ENCODE results near the gene MAML3.

DNA sequence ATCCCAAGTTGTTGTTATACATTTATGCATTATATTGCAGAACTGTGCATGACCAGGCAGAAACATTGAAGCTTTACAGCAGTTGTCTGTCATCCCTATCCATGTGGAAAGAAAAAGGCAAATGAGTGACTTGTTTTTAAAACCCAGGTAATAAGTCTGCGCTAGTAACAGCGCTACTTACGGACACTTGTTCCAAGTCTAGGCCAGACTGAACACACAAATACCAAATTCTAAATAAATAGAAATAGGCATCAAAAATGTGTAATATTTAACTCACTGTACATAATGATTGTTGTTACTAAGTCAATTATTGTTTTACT is 548 bp upstream of the MAML3 start:
- TF ChIP-seq TAF1 (IDR thresholded peaks at IDR 0.05; ENCODE audit: low read depth, low read length) (no peak), POU2F2 (IDR thresholded peaks at IDR 0.05; ENCODE audit: low read depth, low read length) (no peak), POLR2A (IDR thresholded peaks at IDR 0.05; ENCODE audit: low read depth, low read length) (no peak), POLR2AphosphoS5 (IDR thresholded peaks at IDR 0.05; ENCODE audit: low read depth, low read length) (no peak), SPI1 (IDR thresholded peaks at IDR 0.05; ENCODE audit: low read depth, low read length) (no peak), PAX5 (IDR thresholded peaks at IDR 0.05; ENCODE audit: insufficient read depth, low read length, severe bottlenecking) (no peak)

All from GM12891 (cell line).